ENCODE results near the gene TMEM201.

- TF ChIP-seq, protein P1, sequence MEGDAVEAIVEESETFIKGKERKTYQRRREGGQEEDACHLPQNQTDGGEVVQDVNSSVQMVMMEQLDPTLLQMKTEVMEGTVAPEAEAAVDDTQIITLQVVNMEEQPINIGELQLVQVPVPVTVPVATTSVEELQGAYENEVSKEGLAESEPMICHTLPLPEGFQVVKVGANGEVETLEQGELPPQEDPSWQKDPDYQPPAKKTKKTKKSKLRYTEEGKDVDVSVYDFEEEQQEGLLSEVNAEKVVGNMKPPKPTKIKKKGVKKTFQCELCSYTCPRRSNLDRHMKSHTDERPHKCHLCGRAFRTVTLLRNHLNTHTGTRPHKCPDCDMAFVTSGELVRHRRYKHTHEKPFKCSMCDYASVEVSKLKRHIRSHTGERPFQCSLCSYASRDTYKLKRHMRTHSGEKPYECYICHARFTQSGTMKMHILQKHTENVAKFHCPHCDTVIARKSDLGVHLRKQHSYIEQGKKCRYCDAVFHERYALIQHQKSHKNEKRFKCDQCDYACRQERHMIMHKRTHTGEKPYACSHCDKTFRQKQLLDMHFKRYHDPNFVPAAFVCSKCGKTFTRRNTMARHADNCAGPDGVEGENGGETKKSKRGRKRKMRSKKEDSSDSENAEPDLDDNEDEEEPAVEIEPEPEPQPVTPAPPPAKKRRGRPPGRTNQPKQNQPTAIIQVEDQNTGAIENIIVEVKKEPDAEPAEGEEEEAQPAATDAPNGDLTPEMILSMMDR (IDR thresholded peaks at IDR 0.05): no peak
- TF ChIP-seq POLR2A (IDR thresholded peaks at IDR 0.05): no peak
Observed at GRCh38 chr1:9592510-9593075, 3.9 kb downstream of the TMEM201 start.
